ENCODE data around the gene RABGAP1.

DNA sequence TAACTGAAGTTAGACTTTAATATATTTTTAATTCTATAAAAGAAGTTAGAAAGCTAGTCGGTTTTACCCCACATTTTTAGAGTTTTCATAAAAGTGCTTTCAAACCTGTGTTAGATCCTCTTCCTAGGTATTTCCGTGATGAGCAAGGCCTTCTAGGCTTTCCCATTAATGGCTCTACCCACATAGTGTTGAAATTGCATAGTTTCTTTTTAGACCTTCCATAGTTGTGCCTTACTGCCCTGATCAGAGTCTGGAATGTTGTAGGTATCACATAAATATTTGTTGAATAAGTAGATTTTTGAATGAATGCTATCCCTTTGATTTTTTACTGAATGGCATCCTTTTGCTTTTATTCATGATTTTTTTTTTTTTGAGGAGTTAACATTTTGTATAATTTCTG is 47.3 kb downstream of the RABGAP1 start:
- TF ChIP-seq POLR2A (IDR thresholded peaks at IDR 0.05; ENCODE audit: low read length) (no peak), GATA1 (IDR thresholded peaks at IDR 0.05; ENCODE audit: low read depth, low read length) (no peak)

Data from erythroblast (primary cell).